GM12878 (cell line): Measurements from ENCODE around the gene TSHR. TPM values are rescaled to one million over a fixed set of nuclear protein-coding genes. Genes with fewer than 3 reads are reported as not detected.

ENCODE experiments used
- BRCA1 ChIP-seq: IDR thresholded peaks from 2 replicates; pipeline ENCODE4 v1.6.1; 2011; ENCODE audit warnings: low read depth, low read length, improper control_type of control experiment
- CHD1 ChIP-seq: IDR thresholded peaks from 2 replicates; pipeline ENCODE4 v1.6.1; 2012; ENCODE audit warnings: low read depth, low read length, improper control_type of control experiment
- DPF2 ChIP-seq: fragments of 450-650 bp; IDR thresholded peaks from 2 replicates; pipeline ENCODE4 v1.6.1; 2017; ENCODE audit warnings: mild to moderate bottlenecking
- HCFC1 ChIP-seq: fragments of 150-350 bp; IDR thresholded peaks from 2 replicates; pipeline ENCODE4 v1.6.1; 2014; ENCODE audit warnings: low read length
- IRF4 ChIP-seq: IDR thresholded peaks from 2 replicates; pipeline ENCODE4 v1.6.1; 2011; ENCODE audit warnings: low read depth, low read length
- JUNB ChIP-seq: IDR thresholded peaks from 2 replicates; pipeline ENCODE4 v1.6.1; 2016; ENCODE audit warnings: antibody characterized with exemption, mild to moderate bottlenecking
- MYC ChIP-seq: IDR thresholded peaks from 2 replicates; pipeline ENCODE4 v1.6.1; 2011; ENCODE audit warnings: mild to moderate bottlenecking, low read length, moderate library complexity, inconsistent platforms; ENCODE audit not compliant: insufficient read depth, insufficient replicate concordance, insufficient read length, severe bottlenecking
- NR2F1 ChIP-seq: fragments of 450-650 bp; conservative IDR thresholded peaks from 2 replicates; pipeline ENCODE4 v1.6.1; 2017; ENCODE audit warnings: mild to moderate bottlenecking
- PML ChIP-seq: IDR thresholded peaks from 2 replicates; pipeline ENCODE4 v1.6.1; 2012; ENCODE audit warnings: low read length, inconsistent platforms
- RELB ChIP-seq: fragments of 450-650 bp; IDR thresholded peaks from 2 replicates; pipeline ENCODE4 v1.6.1; 2017; ENCODE audit warnings: low read depth, mild to moderate bottlenecking, moderate library complexity
- SPI1 ChIP-seq: IDR thresholded peaks from 2 replicates; pipeline ENCODE4 v1.6.1; 2011; ENCODE audit warnings: low read depth, mild to moderate bottlenecking, low read length, moderate library complexity, borderline replicate concordance; ENCODE audit not compliant: insufficient read depth
- YBX1 ChIP-seq: fragments of 450-650 bp; IDR thresholded peaks from 2 replicates; pipeline ENCODE4 v1.6.1; 2016; ENCODE audit warnings: antibody characterized with exemption
- polyA plus RNA-seq, 11 experiments: library from polyadenylated mRNA; depleted of rRNA in 4 of 11; unstranded in 6 of 11; stranded (reverse) in 5 of 11; fragments of >200 nt; fragmentation: Nextera tagmentation in 4 of 11; fragmentation: Illumina TruSeq in 1 of 11; extraction: Ambion mirVana in 4 of 11; extraction: Trizol in 1 of 11; gene quantifications; 1 replicate in 1 of 11; 2 replicates in 10 of 11; pipeline versions ENCODE4 v1.2.1 to v1.2.3, GENCODE V29; 2011 to 2016; ENCODE audit warnings: inconsistent platforms in 2 of 11, missing spikeins in 2 of 11, low read depth in 1 of 11
- total RNA-seq, 4 experiments: library from RNA; depleted of rRNA in 3 of 4; stranded (reverse); fragments of >200 nt in 3 of 4; fragmentation: Illumina TruSeq in 1 of 4; extraction: Trizol in 1 of 4; gene quantifications; 2 replicates each; pipeline versions ENCODE4 v1.2.1 to v1.2.3, GENCODE V29; 2013 to 2021
- TF ChIP-seq, protein P1 (sequence below): IDR thresholded peaks from 2 replicates; pipeline ENCODE4 v1.6.1; 2011; ENCODE audit warnings: borderline replicate concordance, low read depth, mild to moderate bottlenecking, moderate library complexity, low read length; ENCODE audit not compliant: insufficient read depth, poor library complexity, severe bottlenecking
- TF ChIP-seq, protein P2 (sequence below): IDR thresholded peaks from 2 replicates; pipeline ENCODE4 v1.6.1; 2011; ENCODE audit warnings: mild to moderate bottlenecking, low read depth, low read length, moderate library complexity; ENCODE audit not compliant: insufficient replicate concordance

TSHR gene
- total and polyA plus RNA-seq, 10 of the 15 experiments (the other 5 are each of a cell fraction or from before 2014, with no cell fraction given): 0.06 to 0.31 TPM; not detected in 8

DNA sequence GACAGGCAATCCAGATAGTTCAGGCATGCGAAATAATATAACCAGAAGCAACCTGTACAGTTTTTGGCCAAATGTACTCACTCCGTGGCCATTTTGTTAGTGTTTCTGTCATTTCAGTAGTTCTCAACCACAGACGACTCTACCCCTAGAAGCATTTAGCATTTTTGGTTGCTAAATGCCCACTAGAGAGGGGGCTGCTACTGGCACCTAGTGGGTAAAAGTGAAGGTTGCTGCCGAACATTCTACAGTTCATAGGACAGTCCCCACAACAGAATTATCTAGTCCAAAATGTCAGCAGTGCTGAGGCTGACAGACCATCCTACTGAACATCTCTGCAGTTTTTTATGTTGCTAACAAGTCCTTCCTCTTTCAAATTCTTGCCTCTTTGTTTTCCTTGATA lies 107.4 kb downstream of the TSHR start (continued):
- TF ChIP-seq, protein P1, sequence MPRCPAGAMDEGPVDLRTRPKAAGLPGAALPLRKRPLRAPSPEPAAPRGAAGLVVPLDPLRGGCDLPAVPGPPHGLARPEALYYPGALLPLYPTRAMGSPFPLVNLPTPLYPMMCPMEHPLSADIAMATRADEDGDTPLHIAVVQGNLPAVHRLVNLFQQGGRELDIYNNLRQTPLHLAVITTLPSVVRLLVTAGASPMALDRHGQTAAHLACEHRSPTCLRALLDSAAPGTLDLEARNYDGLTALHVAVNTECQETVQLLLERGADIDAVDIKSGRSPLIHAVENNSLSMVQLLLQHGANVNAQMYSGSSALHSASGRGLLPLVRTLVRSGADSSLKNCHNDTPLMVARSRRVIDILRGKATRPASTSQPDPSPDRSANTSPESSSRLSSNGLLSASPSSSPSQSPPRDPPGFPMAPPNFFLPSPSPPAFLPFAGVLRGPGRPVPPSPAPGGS: no peak
- TF ChIP-seq YBX1: no peak
- TF ChIP-seq MYC: no peak
- TF ChIP-seq IRF4: peak; percentile 35; the same call in 1 of the 2 replicates
- TF ChIP-seq PML: no peak
- no peak for TF ChIP-seq DPF2
- TF ChIP-seq SPI1: no peak
- no peak for TF ChIP-seq HCFC1
- no peak for TF ChIP-seq RELB
- no peak for TF ChIP-seq BRCA1
- TF ChIP-seq CHD1: no peak
- TF ChIP-seq NR2F1: no peak
- TF ChIP-seq, protein P2, sequence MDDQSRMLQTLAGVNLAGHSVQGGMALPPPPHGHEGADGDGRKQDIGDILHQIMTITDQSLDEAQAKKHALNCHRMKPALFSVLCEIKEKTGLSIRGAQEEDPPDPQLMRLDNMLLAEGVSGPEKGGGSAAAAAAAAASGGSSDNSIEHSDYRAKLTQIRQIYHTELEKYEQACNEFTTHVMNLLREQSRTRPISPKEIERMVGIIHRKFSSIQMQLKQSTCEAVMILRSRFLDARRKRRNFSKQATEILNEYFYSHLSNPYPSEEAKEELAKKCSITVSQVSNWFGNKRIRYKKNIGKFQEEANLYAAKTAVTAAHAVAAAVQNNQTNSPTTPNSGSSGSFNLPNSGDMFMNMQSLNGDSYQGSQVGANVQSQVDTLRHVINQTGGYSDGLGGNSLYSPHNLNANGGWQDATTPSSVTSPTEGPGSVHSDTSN: no peak
- peak; percentile 33; the same call in 1 of the 2 replicates for TF ChIP-seq JUNB
